Right atrium auricular region (tissue), 2 donors: Measurements from ENCODE around the gene CNTROB. TPM values are rescaled to one million over a fixed set of nuclear protein-coding genes. Genes with fewer than 3 reads are reported as not detected.

Experiments used
- DNase-seq: peaks from one replicate; pipeline ENCODE4 v3.0.0-alpha.2; 2019; ENCODE audit warnings: low spot score
- H3K27ac ChIP-seq, 2 donors: fragments of 200-600 bp; sonication (generic); 1 replicate in 1 of 2; 2 replicates in 1 of 2; pipeline ENCODE4 v1.5.1; 2016 to 2019
- H3K27me3 ChIP-seq, 2 donors: fragments of 200-600 bp; sonication (generic); one replicate each; pipeline versions ENCODE4 v1.5.1 to v1.6.0; 2017 to 2019
- H3K36me3 ChIP-seq: fragments of 200-600 bp; sonication (generic); one replicate; pipeline ENCODE4 v1.5.1; 2016
- H3K4me1 ChIP-seq, 2 donors: fragments of 200-600 bp; sonication (generic); one replicate each; pipeline versions ENCODE4 v1.5.1 to v1.6.0; 2017 to 2019
- H3K4me3 ChIP-seq, 2 donors: fragments of 200-600 bp; sonication (generic); 1 replicate in 1 of 2; 2 replicates in 1 of 2; pipeline ENCODE4 v1.5.1; 2017 to 2019; ENCODE audit warnings: mild to moderate bottlenecking in 1 of 2, moderate library complexity in 1 of 2
- H3K9me3 ChIP-seq, 2 donors: fragments of 200-600 bp; sonication (generic); one replicate each; pipeline ENCODE4 v1.5.1; 2019
- CTCF ChIP-seq, 2 donors: fragments of 200-600 bp; sonication (generic); IDR thresholded peaks; one replicate each; pipeline ENCODE4 v1.5.1; 2019; ENCODE audit warnings: antibody characterized with exemption in 2 of 2
- total RNA-seq, 2 donors: library from RNA; depleted of rRNA; stranded (reverse); fragments of >200 nt; gene quantifications; one replicate each; pipeline ENCODE4 v1.1.0, GENCODE V29; 2016

The CNTROB gene
- total RNA-seq, 2 donors from 2014 or later: 4.6 to 8.3 TPM

DNA sequence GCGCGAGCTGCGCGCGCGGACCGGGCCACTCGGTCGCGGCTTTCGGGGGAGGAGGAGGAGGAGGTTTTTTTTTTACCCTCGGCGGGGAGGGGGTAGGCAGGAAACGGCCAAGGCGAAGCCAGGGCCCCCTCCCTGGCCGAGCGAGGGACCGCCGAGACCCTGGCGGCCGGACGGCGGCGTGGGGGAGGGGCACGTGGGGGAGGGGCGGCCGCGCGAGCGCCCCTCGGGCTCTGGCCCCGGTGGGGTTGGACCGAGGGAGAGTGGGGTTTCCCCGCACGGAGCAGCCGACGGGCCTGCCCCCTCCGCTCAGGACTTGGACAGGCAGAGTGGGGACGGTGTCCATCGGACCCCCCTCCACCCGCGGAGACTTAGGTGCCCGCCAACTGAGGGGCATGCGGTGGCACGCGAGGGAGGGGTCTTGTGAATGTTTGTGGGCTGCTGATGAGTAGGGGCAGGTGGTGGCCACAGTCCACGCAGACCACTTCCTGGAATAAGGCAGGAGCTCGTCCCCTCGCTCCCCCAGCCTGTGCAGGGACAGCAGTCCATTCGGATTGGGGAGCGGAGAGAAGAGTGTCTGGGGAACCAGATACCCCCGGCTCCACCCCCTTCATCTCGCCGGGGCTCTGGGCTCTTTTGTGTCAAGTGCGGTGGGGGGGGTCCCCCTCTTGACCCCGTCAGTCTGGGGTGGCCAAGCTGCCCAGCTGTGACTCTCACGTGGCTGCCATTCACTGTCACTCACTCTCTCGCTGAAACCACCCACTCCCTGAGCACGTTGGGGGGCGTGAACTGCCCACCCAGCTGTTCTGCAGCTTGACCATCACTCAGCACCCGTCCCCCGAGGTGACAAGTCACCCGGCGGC is 46.4 kb upstream of the CNTROB start:
- Histone ChIP-seq H3K27ac (peak overlapping the region; percentile 88 to 90), H3K4me1 (peaks cover 0 to 57% of the 10 kb centered on the region in 2 donors), H3K27me3 (no peaks in the 10 kb centered on the region), H3K36me3 (no peaks in the 10 kb centered on the region), H3K4me3 (peak overlapping the region; percentile 82 to 87), H3K9me3 (no peaks in the 10 kb centered on the region)
- no peak for TF ChIP-seq CTCF (IDR thresholded peaks at IDR 0.05)
- peak; percentile 62 for DNase-seq

GRCh38 chr17:7886227-7887037 is 45.6 kb upstream of the CNTROB start:
- Histone ChIP-seq H3K4me1 (peaks cover 0 to 54% of the 10 kb centered on the region in 2 donors), H3K4me3 (peak overlapping the region; percentile 82 to 87), H3K36me3 (no peaks in the 10 kb centered on the region), H3K27me3 (no peaks in the 10 kb centered on the region), H3K9me3 (no peaks in the 10 kb centered on the region), H3K27ac (peak overlapping the region; percentile 88 to 90)
- peak; percentile 61 for DNase-seq
- TF ChIP-seq CTCF (IDR thresholded peaks at IDR 0.05): no peak

GRCh38 chr17:7887038-7887481 is 44.9 kb upstream of the CNTROB start:
- TF ChIP-seq CTCF (IDR thresholded peaks at IDR 0.05): no peak
- DNase-seq: no peak
- H3K4me3 ChIP-seq: peak overlapping the region; percentile 17 to 87
- peaks cover 0 to 48% of the 10 kb centered on the region in 2 donors for H3K4me1 ChIP-seq
- no peaks in the 10 kb centered on the region for H3K9me3 ChIP-seq
- no peaks in the 10 kb centered on the region for H3K27me3 ChIP-seq
- peaks cover 2% of the 10 kb centered on the region for H3K36me3 ChIP-seq
- H3K27ac ChIP-seq: peak overlapping the region; percentile 88 to 90

GRCh38 chr17:7887482-7888183 is 44.4 kb upstream of the CNTROB start:
- Histone ChIP-seq H3K9me3 (no peaks in the 10 kb centered on the region), H3K4me3 (peak overlapping the region; percentile 17 to 87), H3K27me3 (no peaks in the 10 kb centered on the region), H3K36me3 (peaks cover 4% of the 10 kb centered on the region), H3K27ac (peak overlapping the region; percentile 88 to 90), H3K4me1 (peaks cover 0 to 47% of the 10 kb centered on the region in 2 donors)
- TF ChIP-seq CTCF (IDR thresholded peaks at IDR 0.05): no peak
- peak; percentile 91 for DNase-seq

DNA sequence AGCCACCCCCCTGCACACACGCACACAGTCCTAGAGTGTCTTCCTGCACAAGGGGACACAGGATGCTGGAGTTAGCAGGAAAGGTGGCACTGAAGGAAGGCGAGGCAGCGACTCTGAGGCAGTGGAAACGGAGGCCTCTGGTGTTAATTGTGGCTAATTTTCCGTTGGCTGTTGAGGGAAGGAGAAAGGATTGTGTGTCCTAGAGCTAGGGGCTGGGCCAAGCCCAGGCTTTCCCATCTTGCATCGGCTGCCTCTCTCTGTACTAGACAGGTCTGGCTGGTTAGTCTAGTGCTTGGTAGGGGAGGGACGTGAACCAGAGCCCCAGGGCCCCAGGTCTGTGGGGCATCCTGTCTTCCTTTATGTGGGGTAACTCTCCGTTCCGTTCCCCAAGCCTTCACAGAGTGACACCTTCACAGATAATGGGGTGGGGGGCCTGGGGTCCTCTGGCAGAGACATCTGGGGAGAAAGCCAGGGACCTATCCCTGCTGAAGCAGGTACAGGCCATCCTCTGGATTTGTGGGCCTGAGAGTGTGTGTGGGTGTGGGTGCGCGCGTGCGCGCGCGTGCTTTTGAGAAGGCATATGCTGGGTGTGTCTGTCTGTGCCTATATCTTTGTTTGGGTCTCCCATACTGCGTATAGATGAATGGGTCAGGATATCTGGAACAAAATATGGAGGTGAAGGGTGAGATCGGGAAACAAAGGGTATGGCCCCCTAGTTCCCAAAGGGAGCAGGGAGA is 43.7 kb upstream of the CNTROB start, which contains the start of gene CHD3:
Gene CHD3 (plus strand): TSS at position 606 of the 737 bp plus-strand sequence. CDS start 212 bp downstream, outside the sequence.
- peaks cover 7% of the 10 kb centered on the region for H3K36me3 ChIP-seq
- peak within 1 kb of the TSS; percentile 88 to 90 for H3K27ac ChIP-seq
- no peaks in the 10 kb centered on the region for H3K27me3 ChIP-seq
- no peak for DNase-seq
- peak within 1 kb of the TSS; percentile 17 to 87 for H3K4me3 ChIP-seq
- H3K4me1 ChIP-seq: peaks cover 0 to 47% of the 10 kb centered on the region in 2 donors
- H3K9me3 ChIP-seq: no peaks in the 10 kb centered on the region
- TF ChIP-seq CTCF (IDR thresholded peaks at IDR 0.05): no peak
